Vagina (tissue), 2 donors: ENCODE data around the gene LDLRAD4. TPM values are rescaled to one million over a fixed set of nuclear protein-coding genes. Genes with fewer than 3 reads are reported as not detected.

Source experiments
- DNase-seq, 2 donors: peaks; one replicate each; pipeline ENCODE4 v3.0.0-alpha.2; 2017; ENCODE audit errors: extremely low spot score in 2 of 2
- H3K27ac ChIP-seq: fragments of 200-600 bp; sonication (generic); one replicate; pipeline ENCODE4 v1.5.1; 2019
- H3K27me3 ChIP-seq: fragments of 200-600 bp; sonication (generic); one replicate; pipeline ENCODE4 v1.5.1; 2019
- H3K36me3 ChIP-seq, 2 donors: fragments of 200-600 bp; sonication (generic); one replicate each; pipeline ENCODE4 v1.5.1; 2017 to 2019
- H3K4me1 ChIP-seq: fragments of 200-600 bp; sonication (generic); one replicate; pipeline ENCODE4 v1.5.1; 2019
- H3K4me3 ChIP-seq, 2 donors: fragments of 200-600 bp; sonication (generic); 1 replicate in 1 of 2; 2 replicates in 1 of 2; pipeline ENCODE4 v1.5.1; 2016 to 2019
- H3K9me3 ChIP-seq: fragments of 200-600 bp; sonication (generic); one replicate; pipeline ENCODE4 v1.5.1; 2019
- POLR2A ChIP-seq, 2 donors: fragments of 450-650 bp; IDR thresholded peaks; one replicate each; pipeline ENCODE4 v1.6.1; 2017; ENCODE audit warnings: antibody characterized with exemption in 2 of 2, mild to moderate bottlenecking in 2 of 2, moderate library complexity in 2 of 2
- POLR2AphosphoS5 ChIP-seq, 2 donors: sonication (generic); formaldehyde crosslinking; IDR thresholded peaks; one replicate each; pipeline ENCODE4 v1.9.0; 2017; ENCODE audit warnings: antibody characterized with exemption in 2 of 2, mild to moderate bottlenecking in 2 of 2, low read depth in 1 of 2; ENCODE audit not compliant: insufficient read depth in 1 of 2
- intact Hi-C: fragments of 100-400 bp; cut with DNase I; formaldehyde crosslinking; loops from one replicate; pipeline ENCODE4 v1.15.1; 2023
- total RNA-seq: library from RNA; depleted of rRNA; stranded (reverse); fragments of >200 nt; gene quantifications from one replicate; pipeline ENCODE4 v1.2.3, GENCODE V29; 2016
- TF ChIP-seq, protein P1 (sequence below), 3 experiments: fragments of 450-650 bp in 2 of 3; fragments of 200-600 bp in 1 of 3; sonication (generic) in 1 of 3; IDR thresholded peaks; one replicate each; pipeline ENCODE4 v1.5.1; 2017 to 2019; ENCODE audit warnings: antibody characterized with exemption in 3 of 3, mild to moderate bottlenecking in 2 of 3, moderate library complexity in 2 of 3

LDLRAD4 gene
- total RNA-seq, 1 donor from 2014 or later, result 24.3 TPM

DNA sequence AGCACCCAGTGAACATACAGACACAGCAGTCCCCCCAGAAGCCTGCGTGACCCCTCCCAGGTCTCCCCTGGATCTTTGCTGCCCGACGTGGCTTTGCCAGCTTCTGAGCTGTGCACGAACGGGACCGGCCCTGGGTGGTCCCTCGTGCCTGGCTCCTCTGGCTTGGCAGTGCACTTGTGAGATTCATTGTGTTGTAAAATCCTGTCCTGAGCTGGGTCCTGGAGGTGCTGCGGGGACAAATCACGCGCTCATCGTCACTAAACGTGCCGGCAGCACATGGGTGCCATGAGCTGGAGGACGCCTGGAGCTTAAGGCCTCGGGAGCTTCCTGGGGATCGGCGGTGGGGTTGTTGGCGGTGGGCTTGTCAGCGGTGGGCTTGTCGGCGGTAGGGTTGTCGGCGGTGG is 402.9 kb downstream of the LDLRAD4 start:
- H3K4me1 ChIP-seq, result no peaks in the 10 kb centered on the region
- intact Hi-C loops, result no loop called here
- no peak for TF ChIP-seq POLR2AphosphoS5 (IDR thresholded peaks at IDR 0.05; ENCODE audit: insufficient read depth in 1 of 2, low read depth in 1 of 2)
- TF ChIP-seq, protein P1, sequence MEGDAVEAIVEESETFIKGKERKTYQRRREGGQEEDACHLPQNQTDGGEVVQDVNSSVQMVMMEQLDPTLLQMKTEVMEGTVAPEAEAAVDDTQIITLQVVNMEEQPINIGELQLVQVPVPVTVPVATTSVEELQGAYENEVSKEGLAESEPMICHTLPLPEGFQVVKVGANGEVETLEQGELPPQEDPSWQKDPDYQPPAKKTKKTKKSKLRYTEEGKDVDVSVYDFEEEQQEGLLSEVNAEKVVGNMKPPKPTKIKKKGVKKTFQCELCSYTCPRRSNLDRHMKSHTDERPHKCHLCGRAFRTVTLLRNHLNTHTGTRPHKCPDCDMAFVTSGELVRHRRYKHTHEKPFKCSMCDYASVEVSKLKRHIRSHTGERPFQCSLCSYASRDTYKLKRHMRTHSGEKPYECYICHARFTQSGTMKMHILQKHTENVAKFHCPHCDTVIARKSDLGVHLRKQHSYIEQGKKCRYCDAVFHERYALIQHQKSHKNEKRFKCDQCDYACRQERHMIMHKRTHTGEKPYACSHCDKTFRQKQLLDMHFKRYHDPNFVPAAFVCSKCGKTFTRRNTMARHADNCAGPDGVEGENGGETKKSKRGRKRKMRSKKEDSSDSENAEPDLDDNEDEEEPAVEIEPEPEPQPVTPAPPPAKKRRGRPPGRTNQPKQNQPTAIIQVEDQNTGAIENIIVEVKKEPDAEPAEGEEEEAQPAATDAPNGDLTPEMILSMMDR (IDR thresholded peaks at IDR 0.05), result no peak
- no peak for TF ChIP-seq POLR2A (IDR thresholded peaks at IDR 0.05)
- no peak overlapping the region for H3K4me3 ChIP-seq
- no peaks in the 10 kb centered on the region for H3K36me3 ChIP-seq
- H3K9me3 ChIP-seq, result no peaks in the 10 kb centered on the region
- H3K27ac ChIP-seq, result no peak overlapping the region
- H3K27me3 ChIP-seq, result no peaks in the 10 kb centered on the region
- peak in 1 of 2 donors; percentile 84 for DNase-seq

DNA sequence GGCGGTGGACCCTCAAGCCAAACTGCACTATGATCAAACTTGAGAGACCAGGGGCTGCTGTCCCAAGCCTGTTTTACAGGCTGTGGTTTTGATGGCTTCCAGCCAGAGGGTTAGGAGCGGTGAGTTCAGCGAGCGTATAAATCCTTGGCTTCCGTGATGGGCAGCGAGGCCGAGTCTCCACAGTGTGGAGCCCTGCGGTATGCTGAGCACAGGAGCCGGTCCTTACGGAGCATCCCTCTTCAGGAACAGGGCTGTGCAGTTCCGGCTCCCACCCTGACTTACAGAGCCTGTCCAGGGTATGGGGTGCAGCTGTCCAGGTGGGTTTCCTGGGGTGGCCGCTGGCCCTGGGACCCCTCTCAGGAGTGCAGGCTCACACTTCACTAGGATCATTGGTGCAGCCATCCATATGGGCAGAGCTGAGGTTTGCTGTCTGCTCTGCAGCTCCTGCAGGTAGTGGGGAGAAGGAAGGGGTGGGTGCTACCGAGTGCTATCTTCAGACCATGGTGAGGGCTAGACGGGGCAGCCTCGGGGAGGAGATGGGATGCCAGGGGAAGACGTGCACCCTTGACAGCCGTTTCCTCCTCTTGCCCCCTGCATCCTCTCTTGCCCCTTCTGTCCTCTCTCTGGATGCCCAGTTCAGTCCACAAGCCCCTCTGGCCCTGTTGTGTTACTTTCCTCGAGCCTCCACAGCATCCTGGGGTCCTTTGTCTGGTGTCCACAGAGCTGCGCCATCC is 403.5 kb downstream of the LDLRAD4 start:
- TF ChIP-seq, protein P1 (IDR thresholded peaks at IDR 0.05), result no peak
- TF ChIP-seq POLR2AphosphoS5 (IDR thresholded peaks at IDR 0.05; ENCODE audit: insufficient read depth in 1 of 2, low read depth in 1 of 2) (no peak), POLR2A (IDR thresholded peaks at IDR 0.05) (no peak)
- Histone ChIP-seq H3K36me3 (no peaks in the 10 kb centered on the region), H3K4me1 (no peaks in the 10 kb centered on the region), H3K9me3 (no peaks in the 10 kb centered on the region), H3K4me3 (no peak overlapping the region), H3K27me3 (no peaks in the 10 kb centered on the region), H3K27ac (no peak overlapping the region)
- intact Hi-C loops, result no loop called here
- peak in 1 of 2 donors; percentile 74 for DNase-seq

DNA sequence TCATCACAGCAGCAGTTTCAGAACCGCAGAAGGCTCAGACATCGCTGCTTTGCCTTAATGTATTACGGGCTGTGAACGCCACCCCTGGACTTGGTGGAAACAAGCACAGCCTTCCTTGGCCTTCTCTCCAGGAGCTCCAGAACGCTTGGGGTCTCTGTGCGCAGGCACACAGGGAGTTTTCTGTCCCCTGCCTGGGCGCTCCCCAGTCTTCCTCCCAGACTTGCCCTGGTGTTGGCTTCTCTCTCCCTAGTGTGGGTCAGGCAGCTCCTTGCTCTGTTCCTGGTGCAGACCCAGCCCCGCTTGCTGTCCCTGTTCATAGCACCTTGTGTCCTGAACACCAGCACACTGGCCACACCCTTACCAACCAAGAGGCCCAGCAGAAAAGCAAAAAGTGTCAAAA is 404.2 kb downstream of the LDLRAD4 start:
- Histone ChIP-seq H3K27me3 (no peaks in the 10 kb centered on the region), H3K9me3 (no peaks in the 10 kb centered on the region), H3K4me3 (no peak overlapping the region), H3K4me1 (no peaks in the 10 kb centered on the region), H3K36me3 (no peaks in the 10 kb centered on the region), H3K27ac (no peak overlapping the region)
- peak in 1 of 2 donors; percentile 70 for DNase-seq
- intact Hi-C loops, result no loop called here
- no peak for TF ChIP-seq POLR2AphosphoS5 (IDR thresholded peaks at IDR 0.05; ENCODE audit: insufficient read depth in 1 of 2, low read depth in 1 of 2)
- TF ChIP-seq, protein P1 (IDR thresholded peaks at IDR 0.05), result no peak
- no peak for TF ChIP-seq POLR2A (IDR thresholded peaks at IDR 0.05)

DNA sequence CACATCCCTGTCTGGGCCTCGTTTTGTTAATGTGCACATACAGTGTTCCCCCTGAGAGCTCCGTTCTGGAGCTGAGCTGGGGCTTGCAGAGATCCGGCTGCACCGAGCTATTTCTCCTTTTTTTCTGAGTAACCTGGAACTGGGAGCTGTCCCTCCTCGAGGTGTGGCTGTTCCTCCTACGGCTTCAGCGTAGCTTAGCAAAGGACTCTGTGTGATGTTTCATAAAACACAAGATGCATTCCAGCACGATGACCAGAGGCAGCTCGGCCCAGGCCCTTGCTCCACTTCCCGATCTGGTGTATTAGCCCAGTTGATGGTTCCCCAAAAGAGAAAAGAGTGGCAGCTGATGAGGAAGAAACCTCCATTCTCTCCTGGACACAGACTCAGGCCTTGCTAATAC is 404.8 kb downstream of the LDLRAD4 start:
- DNase-seq, result peak in 1 of 2 donors; percentile 86
- Histone ChIP-seq H3K36me3 (no peaks in the 10 kb centered on the region), H3K4me3 (no peak overlapping the region), H3K4me1 (no peaks in the 10 kb centered on the region), H3K27me3 (no peaks in the 10 kb centered on the region), H3K27ac (no peak overlapping the region), H3K9me3 (no peaks in the 10 kb centered on the region)
- intact Hi-C loops, result no loop called here
- TF ChIP-seq, protein P1 (IDR thresholded peaks at IDR 0.05), result no peak
- TF ChIP-seq POLR2AphosphoS5 (IDR thresholded peaks at IDR 0.05; ENCODE audit: insufficient read depth in 1 of 2, low read depth in 1 of 2), result no peak

DNA sequence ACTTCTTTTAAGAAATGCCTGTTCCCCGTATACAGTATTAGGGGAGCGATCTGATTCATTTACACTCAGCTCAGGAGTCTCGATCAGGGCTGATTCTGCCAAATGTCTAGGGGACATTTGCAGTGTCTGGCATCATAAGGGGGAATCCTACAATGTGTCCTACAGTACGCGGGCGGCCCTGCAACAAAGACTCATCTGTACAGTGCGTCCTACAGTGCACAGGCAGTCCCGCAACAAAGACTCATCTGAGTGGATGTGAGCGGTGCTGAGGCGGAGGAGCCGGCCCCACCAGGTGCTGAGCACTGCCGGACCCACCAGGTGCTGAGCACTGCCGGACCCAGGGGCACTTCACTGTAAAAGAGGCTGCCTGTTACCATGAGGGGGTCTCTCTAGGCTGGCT is 405.3 kb downstream of the LDLRAD4 start:
- Histone ChIP-seq H3K4me1 (no peaks in the 10 kb centered on the region), H3K36me3 (no peaks in the 10 kb centered on the region), H3K9me3 (no peaks in the 10 kb centered on the region), H3K27me3 (no peaks in the 10 kb centered on the region), H3K4me3 (no peak overlapping the region), H3K27ac (no peak overlapping the region)
- no peak for TF ChIP-seq POLR2A (IDR thresholded peaks at IDR 0.05)
- no peak for TF ChIP-seq POLR2AphosphoS5 (IDR thresholded peaks at IDR 0.05; ENCODE audit: insufficient read depth in 1 of 2, low read depth in 1 of 2)
- TF ChIP-seq, protein P1 (IDR thresholded peaks at IDR 0.05), result no peak
- intact Hi-C loops, result no loop called here
- peak in 1 of 2 donors; percentile 62 for DNase-seq
